ENCODE results near the gene IGHMBP2. TPM values are rescaled to one million over a fixed set of nuclear protein-coding genes. Genes with fewer than 3 reads are reported as not detected.
A peak's percentile ranks its signal among the peaks of the same experiment; 100 is the strongest.

IGHMBP2 gene
- polyA plus RNA-seq, 6 donors from 2014 or later: 3.1 to 12.6 (median 6.8) TPM

DNA sequence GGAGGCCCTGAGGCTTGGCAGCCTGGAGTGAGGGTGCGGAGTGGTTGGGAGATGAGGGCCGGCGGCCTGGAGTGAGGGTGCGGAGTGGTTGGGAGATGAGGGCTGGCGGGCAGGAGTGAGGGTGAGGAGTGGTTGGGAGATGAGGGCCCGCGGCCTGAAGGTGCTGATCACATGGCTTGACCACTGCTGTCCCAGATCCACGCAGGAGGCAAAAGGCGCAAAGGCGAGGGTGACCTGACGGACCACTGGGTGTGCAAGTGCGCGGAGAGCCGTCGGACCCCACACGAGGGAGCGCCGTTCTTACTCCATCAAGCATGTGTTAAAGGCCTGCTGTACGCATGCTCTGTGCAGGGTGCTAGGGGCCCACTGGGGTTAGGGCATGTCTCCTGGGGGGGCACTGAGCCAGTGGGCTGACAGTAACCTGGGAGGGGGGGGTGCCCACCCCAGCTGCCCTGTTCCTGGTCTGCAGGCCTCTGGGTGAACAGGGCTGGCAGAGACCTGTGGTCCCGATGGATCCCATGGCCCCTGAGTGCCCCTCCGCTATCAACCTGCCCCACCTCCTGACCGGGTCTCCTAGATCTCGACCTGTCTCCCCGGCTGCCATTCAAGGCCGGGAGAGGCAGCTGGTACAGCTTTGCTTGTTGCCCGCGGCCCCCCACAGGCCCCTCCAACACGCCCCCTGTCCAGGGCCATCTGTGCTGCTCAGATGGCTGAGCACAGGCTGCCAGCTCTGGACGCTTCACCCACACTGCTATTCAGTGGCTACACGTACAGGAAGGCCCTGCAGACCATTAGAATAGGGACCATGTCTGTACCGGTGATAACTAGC is 56.0 kb downstream of the IGHMBP2 start:
- Mint-ChIP-seq H3K27me3 (peaks cover 5 to 23% (median 12%) of the 10 kb centered on the region in 3 donors), H3K27ac (peak overlapping the region in 1 of 6 donors; percentile 65)

GRCh38 chr11:68960294-68961071 is 56.8 kb downstream of the IGHMBP2 start:
- Mint-ChIP-seq H3K27me3 (peaks cover 4 to 23% (median 12%) of the 10 kb centered on the region in 3 donors), H3K4me1 (peaks cover 7 to 15% (median 14%) of the 10 kb centered on the region in 3 donors), H3K36me3 (peaks cover 0 to 6% of the 10 kb centered on the region in 2 donors), H3K27ac (peak overlapping the region in 1 of 6 donors; percentile 65), H3K4me3 (no peak overlapping the region), H3K9me3 (peaks cover 0 to 4% (median 1%) of the 10 kb centered on the region in 7 donors)
- no peak for ATAC-seq (ENCODE audit: low read depth in 2 of 2)
- no peak for DNase-seq

More for the DNA sequence above, 56.0 kb downstream of the IGHMBP2 start:
- no peak for ATAC-seq (ENCODE audit: low read depth in 2 of 2)
- Mint-ChIP-seq H3K4me3 (no peak overlapping the region), H3K9me3 (peaks cover 0 to 4% (median 1%) of the 10 kb centered on the region in 7 donors), H3K4me1 (peaks cover 13 to 22% (median 19%) of the 10 kb centered on the region in 3 donors), H3K36me3 (peaks cover 0 to 6% of the 10 kb centered on the region in 2 donors)
- no peak for DNase-seq

- peaks cover 0 to 6% of the 10 kb centered on the region in 2 donors for H3K36me3 Mint-ChIP-seq
- H3K4me1 Mint-ChIP-seq: peaks cover 2 to 13% (median 8%) of the 10 kb centered on the region in 3 donors
- H3K27ac Mint-ChIP-seq: no peak overlapping the region
- no peak overlapping the region for H3K4me3 Mint-ChIP-seq
- DNase-seq (no peak), ATAC-seq (ENCODE audit: low read depth in 2 of 2) (no peak)
- H3K27me3 Mint-ChIP-seq: peaks cover 4 to 23% (median 12%) of the 10 kb centered on the region in 3 donors
- peaks cover 0 to 4% (median 1%) of the 10 kb centered on the region in 7 donors for H3K9me3 Mint-ChIP-seq
Observed at GRCh38 chr11:68961245-68961644, 57.6 kb downstream of the IGHMBP2 start.

DNA sequence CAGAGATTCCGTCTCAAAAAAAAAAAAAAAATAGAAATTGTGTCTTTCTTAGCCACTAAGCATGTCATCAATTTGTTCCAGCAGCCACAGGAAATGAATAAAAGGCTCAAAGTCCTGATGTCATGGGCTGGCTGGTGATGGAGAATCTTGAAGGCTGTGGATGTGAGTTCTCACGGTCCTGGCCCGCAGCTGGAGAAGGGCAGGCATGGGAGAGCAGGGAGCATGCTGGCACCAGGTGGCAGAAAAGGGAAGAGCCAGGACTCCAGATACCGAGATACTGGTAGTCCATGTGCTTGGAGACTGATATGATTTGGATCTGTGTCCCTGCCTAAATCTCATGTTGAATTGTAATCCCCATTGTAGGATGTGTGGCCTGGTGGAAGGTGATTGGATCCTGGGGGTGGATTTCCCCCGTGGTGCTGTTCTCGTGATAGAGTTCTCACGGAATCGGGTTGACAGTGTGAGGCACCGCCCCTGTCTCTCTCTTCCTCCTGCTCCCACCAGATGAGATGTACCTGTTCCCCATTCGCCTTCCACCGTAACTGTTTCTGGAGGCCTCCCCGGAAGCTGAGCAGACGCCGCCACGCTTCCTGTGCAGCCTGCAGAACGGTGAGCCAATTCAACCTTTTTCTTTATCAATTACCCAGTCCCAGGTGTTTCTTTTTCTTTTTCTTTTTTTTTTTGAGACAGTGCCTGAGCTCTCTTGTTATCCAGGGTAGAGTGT is 59.0 kb downstream of the IGHMBP2 start:
- peaks cover 0 to 4% (median 0%) of the 10 kb centered on the region in 7 donors for H3K9me3 Mint-ChIP-seq
- peaks cover 0 to 13% (median 5%) of the 10 kb centered on the region in 3 donors for H3K4me1 Mint-ChIP-seq
- peaks cover 7 to 19% (median 12%) of the 10 kb centered on the region in 3 donors for H3K27me3 Mint-ChIP-seq
- ATAC-seq (ENCODE audit: low read depth in 2 of 2) (peak; percentile 49 to 61), DNase-seq (peak; percentile 7)
- peak overlapping the region in 2 of 6 donors; percentile 47 to 52 for H3K27ac Mint-ChIP-seq
- H3K36me3 Mint-ChIP-seq: no peaks in the 10 kb centered on the region
- peak overlapping the region in 2 of 8 donors; percentile 25 to 54 for H3K4me3 Mint-ChIP-seq

- Mint-ChIP-seq H3K27me3 (peaks cover 18 to 26% (median 19%) of the 10 kb centered on the region in 3 donors), H3K27ac (peak overlapping the region in 3 of 6 donors; percentile 21 to 52 (median 43))
- ATAC-seq (ENCODE audit: low read depth in 2 of 2): no peak
Observed at GRCh38 chr11:68963779-68964178, 60.1 kb downstream of the IGHMBP2 start.

DNA sequence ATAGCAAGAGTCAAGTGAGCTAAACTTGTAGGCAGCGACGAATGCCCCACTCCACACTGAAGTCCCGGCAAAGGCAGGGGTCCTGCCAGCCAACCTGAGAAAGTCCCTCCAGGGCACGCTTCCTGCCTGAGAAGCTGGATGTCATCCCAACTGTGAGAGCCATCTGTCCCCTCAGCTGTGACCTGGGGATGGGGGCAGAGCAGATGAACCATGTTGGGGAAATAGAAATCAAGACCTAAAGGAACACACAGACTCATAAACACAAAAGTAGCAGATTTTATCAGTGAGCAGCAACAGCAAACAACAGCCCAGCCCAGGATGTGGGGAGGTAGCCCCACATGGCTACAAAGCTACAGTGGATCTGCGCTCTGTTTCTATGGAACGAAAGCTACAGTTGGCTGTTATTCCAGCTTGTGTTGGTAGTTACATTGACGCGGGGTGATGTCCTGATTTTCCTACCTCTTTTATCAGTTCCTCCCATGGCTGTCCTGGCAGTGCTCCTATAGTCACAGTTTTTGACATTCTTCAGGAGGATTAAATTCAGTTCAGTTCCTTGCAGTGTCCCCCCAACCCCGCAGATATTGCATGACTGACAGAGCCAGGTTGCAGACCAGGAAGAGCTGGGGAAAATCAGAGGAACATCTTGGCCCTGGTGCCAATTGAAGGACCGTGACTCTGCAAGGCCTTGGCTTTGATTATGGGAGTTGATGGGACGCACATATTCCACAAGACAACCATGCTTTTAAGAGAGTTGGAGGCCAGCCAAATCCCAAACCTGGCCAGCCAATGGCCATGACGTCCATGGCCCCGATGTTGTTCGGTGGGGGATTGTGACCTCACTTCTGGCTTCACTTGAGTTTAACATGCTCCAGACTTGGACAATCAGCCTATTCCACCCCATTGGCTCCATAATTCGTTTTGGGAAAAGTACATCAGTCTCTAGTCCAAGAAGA is 62.5 kb downstream of the IGHMBP2 start:
- DNase-seq (no peak), ATAC-seq (ENCODE audit: low read depth in 2 of 2) (no peak)
- Mint-ChIP-seq H3K27ac (no peak overlapping the region), H3K9me3 (peaks cover 0 to 4% (median 0%) of the 10 kb centered on the region in 7 donors), H3K36me3 (no peaks in the 10 kb centered on the region), H3K4me1 (peaks cover 0 to 13% (median 5%) of the 10 kb centered on the region in 3 donors), H3K27me3 (peaks cover 18 to 25% (median 22%) of the 10 kb centered on the region in 3 donors), H3K4me3 (no peak overlapping the region)

More at GRCh38 chr11:68963779-68964178, 60.1 kb downstream of the IGHMBP2 start:
- H3K36me3 Mint-ChIP-seq: no peaks in the 10 kb centered on the region
- peak overlapping the region in 1 of 8 donors; percentile 45 for H3K4me3 Mint-ChIP-seq
- H3K9me3 Mint-ChIP-seq: peaks cover 0 to 4% (median 0%) of the 10 kb centered on the region in 7 donors
- DNase-seq: no peak
- H3K4me1 Mint-ChIP-seq: peaks cover 0 to 13% (median 5%) of the 10 kb centered on the region in 3 donors

DNA sequence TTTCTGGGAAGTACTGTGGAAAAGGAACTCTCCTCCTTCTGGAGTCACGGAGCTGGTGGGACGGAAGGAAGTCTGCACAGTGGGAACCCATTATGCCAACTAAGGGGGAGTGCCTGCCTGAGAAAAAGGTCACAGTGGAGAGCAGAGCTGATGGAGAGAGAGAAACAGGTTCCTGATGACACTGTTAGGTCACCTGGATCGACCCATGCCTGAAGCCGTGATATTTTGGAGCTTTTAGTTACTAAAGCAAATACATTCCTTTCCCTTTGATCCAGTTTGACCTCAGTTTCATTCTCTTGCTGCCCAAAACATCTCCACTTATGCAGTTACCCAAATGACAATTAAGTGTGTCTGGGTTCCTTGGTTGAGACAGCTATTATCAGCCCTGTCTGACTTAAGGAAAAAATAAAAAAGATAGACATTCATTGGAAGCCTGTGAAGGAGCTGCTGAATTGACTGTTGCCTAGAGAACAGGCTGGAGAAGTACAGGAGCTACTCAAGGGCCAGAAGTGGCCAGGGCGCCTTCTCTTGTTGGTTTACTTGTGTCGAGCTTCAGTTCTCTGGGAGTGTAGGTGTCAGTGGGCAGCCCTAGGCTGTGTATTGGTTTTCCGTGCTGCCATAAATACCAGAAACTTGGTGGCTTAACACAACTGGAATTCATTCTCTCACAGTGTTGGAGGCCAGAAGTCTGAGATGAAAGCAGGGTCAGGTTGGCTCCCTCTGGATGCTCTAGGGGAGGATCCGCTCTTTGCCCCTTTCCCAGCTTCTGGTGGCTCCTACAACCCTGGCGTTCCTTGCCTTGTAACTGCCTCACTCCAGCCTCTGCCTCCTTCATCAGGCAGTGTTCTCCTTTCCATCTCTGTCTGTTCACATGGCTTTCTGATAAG is 63.4 kb downstream of the IGHMBP2 start:
- peaks cover 18 to 30% (median 28%) of the 10 kb centered on the region in 3 donors for H3K27me3 Mint-ChIP-seq
- no peaks in the 10 kb centered on the region for H3K36me3 Mint-ChIP-seq
- DNase-seq (no peak), ATAC-seq (ENCODE audit: low read depth in 2 of 2) (no peak)
- H3K4me3 Mint-ChIP-seq: no peak overlapping the region
- H3K27ac Mint-ChIP-seq: peak overlapping the region in 1 of 6 donors; percentile 63
- H3K4me1 Mint-ChIP-seq: peaks cover 0 to 13% (median 5%) of the 10 kb centered on the region in 3 donors
- peaks cover 0 to 6% (median 0%) of the 10 kb centered on the region in 7 donors for H3K9me3 Mint-ChIP-seq

GRCh38 chr11:68968306-68969250 is 64.9 kb downstream of the IGHMBP2 start:
- Mint-ChIP-seq H3K27ac (peak overlapping the region in 1 of 6 donors; percentile 9), H3K4me3 (no peak overlapping the region), H3K36me3 (no peaks in the 10 kb centered on the region), H3K27me3 (peaks cover 18 to 36% (median 33%) of the 10 kb centered on the region in 3 donors), H3K9me3 (peaks cover 0 to 6% (median 0%) of the 10 kb centered on the region in 7 donors), H3K4me1 (peaks cover 0 to 2% (median 0%) of the 10 kb centered on the region in 3 donors)
- ATAC-seq (ENCODE audit: low read depth in 2 of 2): no peak
- no peak for DNase-seq

DNA sequence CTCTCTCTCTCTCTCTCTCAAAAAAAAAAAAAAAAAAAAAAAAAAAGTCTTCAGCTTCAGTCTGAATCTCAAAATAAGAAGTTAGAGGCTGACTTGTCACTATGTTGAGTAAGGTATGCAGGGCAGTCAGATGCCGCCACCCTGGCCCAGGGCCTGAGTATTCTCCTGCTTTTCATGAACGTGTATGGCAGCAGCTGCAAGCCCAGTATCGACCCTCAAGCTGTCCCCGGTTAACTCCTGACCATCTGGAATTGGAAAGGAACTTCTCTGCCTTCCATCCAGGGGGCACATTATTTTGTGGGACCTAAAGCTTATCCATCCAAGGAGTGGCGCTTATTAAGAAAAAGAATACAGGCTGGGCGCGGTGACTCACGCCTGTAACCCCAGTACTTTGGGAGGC is 65.7 kb downstream of the IGHMBP2 start:
- ATAC-seq (ENCODE audit: low read depth in 2 of 2) (no peak), DNase-seq (no peak)
- peaks cover 18 to 36% (median 33%) of the 10 kb centered on the region in 3 donors for H3K27me3 Mint-ChIP-seq
- H3K27ac Mint-ChIP-seq: no peak overlapping the region
- H3K4me3 Mint-ChIP-seq: no peak overlapping the region
- no peaks in the 10 kb centered on the region for H3K36me3 Mint-ChIP-seq
- H3K4me1 Mint-ChIP-seq: no peaks in the 10 kb centered on the region
- peaks cover 0 to 4% (median 0%) of the 10 kb centered on the region in 7 donors for H3K9me3 Mint-ChIP-seq

GRCh38 chr11:68970921-68971636 is 67.4 kb downstream of the IGHMBP2 start:
- H3K27ac Mint-ChIP-seq: no peak overlapping the region

More at GRCh38 chr11:68970921-68971636, 67.4 kb downstream of the IGHMBP2 start:
- Mint-ChIP-seq H3K4me1 (no peaks in the 10 kb centered on the region), H3K4me3 (no peak overlapping the region), H3K36me3 (no peaks in the 10 kb centered on the region), H3K9me3 (peaks cover 0 to 4% (median 0%) of the 10 kb centered on the region in 7 donors), H3K27me3 (peaks cover 18 to 37% (median 32%) of the 10 kb centered on the region in 3 donors)
- ATAC-seq (ENCODE audit: low read depth in 2 of 2) (no peak), DNase-seq (no peak)
